OCI-LY7 (cell line): ENCODE data around the gene CDHR5. TPM values are rescaled to one million over a fixed set of nuclear protein-coding genes. Genes with fewer than 3 reads are reported as not detected.

Experiments used
- BruUV-seq: library from RNA; stranded (reverse); fragments of 400-500 nt; replicated peaks from 2 replicates; lab custom pipeline; 2021; lab: Mats Ljungman, UMichigan
- CTCF ChIA-PET: fragments of 300-600 bp; sonication (Branson Sonifier 250); formaldehyde crosslinking; loops from one replicate; lab custom pipeline; 2022; ENCODE audit warnings: antibody characterized with exemption; ENCODE audit not compliant: unreplicated experiment; lab: Charles Lee
- POLR2A ChIA-PET: fragments of 300-600 bp; sonication (Branson Sonifier 250); formaldehyde crosslinking; loops from one replicate; lab custom pipeline; 2022; ENCODE audit warnings: antibody characterized with exemption; lab: Charles Lee
- DNase-seq: peaks from one replicate; pipeline ENCODE4 v3.0.0-alpha.2; 2015; ENCODE audit warnings: low spot score
- H2AFZ ChIP-seq: fragments of 200-600 bp; sonication (generic), shearing (Covaris generic); 2 replicates; pipeline ENCODE4 v1.6.1; 2014; ENCODE audit warnings: mild to moderate bottlenecking, antibody characterized with exemption, low read length, moderate library complexity
- H3K27ac ChIP-seq: fragments of 200-600 bp; sonication (generic); 2 replicates; pipeline ENCODE4 v1.5.1; 2014; ENCODE audit warnings: mixed run types, low read depth, mild to moderate bottlenecking, moderate library complexity, low read length, inconsistent platforms; ENCODE audit not compliant: poor library complexity, severe bottlenecking
- H3K36me3 ChIP-seq: fragments of 200-600 bp; sonication (generic); 2 replicates; pipeline ENCODE4 v1.6.1; 2014; ENCODE audit warnings: mild to moderate bottlenecking, antibody characterized with exemption, low read length, moderate library complexity, mixed read lengths; ENCODE audit not compliant: insufficient read depth
- H3K4me1 ChIP-seq: fragments of 200-600 bp; sonication (generic); 2 replicates; pipeline ENCODE4 v1.5.1; 2014; ENCODE audit warnings: mild to moderate bottlenecking, low read length; ENCODE audit not compliant: insufficient read depth, poor library complexity, severe bottlenecking
- H3K4me2 ChIP-seq: fragments of 200-600 bp; sonication (generic); 2 replicates; pipeline ENCODE4 v1.6.1; 2014; ENCODE audit warnings: mild to moderate bottlenecking, low read length
- H3K4me3 ChIP-seq: fragments of 200-600 bp; sonication (generic); 2 replicates; pipeline ENCODE4 v1.5.1; 2014; ENCODE audit warnings: mild to moderate bottlenecking, low read depth, low read length; ENCODE audit not compliant: poor library complexity, severe bottlenecking
- H3K79me2 ChIP-seq: fragments of 200-600 bp; sonication (generic); 2 replicates; pipeline ENCODE4 v1.6.1; 2016; ENCODE audit warnings: low read depth, mild to moderate bottlenecking, low read length, moderate library complexity, mixed read lengths; ENCODE audit not compliant: insufficient read depth
- H3K9me2 ChIP-seq: fragments of 200-600 bp; sonication (generic); 2 replicates; pipeline ENCODE4 v1.6.1; 2016; ENCODE audit warnings: mild to moderate bottlenecking, low read length, mixed read lengths; ENCODE audit not compliant: insufficient read depth
- H3K9me3 ChIP-seq: fragments of 200-600 bp; sonication (generic); 2 replicates; pipeline ENCODE4 v1.6.1; 2014; ENCODE audit warnings: mild to moderate bottlenecking, mixed run types, low read length, mixed read lengths
- H4K20me1 ChIP-seq: fragments of 200-600 bp; sonication (generic); 2 replicates; pipeline ENCODE4 v1.6.1; 2014; ENCODE audit warnings: mild to moderate bottlenecking, antibody characterized with exemption, low read length, moderate library complexity, mixed read lengths; ENCODE audit not compliant: insufficient read depth
- CTCF ChIP-seq: fragments of 200-600 bp; sonication (generic); conservative IDR thresholded peaks from 2 replicates; pipeline ENCODE4 v1.5.1; 2014; ENCODE audit warnings: mild to moderate bottlenecking, antibody characterized with exemption, low read length, moderate library complexity, mixed read lengths
- EZH2phosphoT487 ChIP-seq: fragments of 200-600 bp; sonication (generic); IDR thresholded peaks from 2 replicates; pipeline ENCODE4 v1.6.1; 2018; ENCODE audit warnings: low read depth, borderline replicate concordance, mild to moderate bottlenecking, mixed run types, antibody characterized with exemption, low read length, moderate library complexity, mixed read lengths
- intact Hi-C: fragments of 100-400 bp; cut with micrococcal nuclease; formaldehyde crosslinking; loops from one replicate; pipeline ENCODE4 v1.10.0; 2022; ENCODE audit not compliant: unreplicated experiment
- total RNA-seq, 2 experiments: library from RNA; depleted of rRNA in 1 of 2; stranded (reverse); fragments of >200 nt in 1 of 2; shearing (Covaris generic) in 1 of 2; gene quantifications; 2 replicates each; pipeline ENCODE4 v1.2.3, GENCODE V29; 2014 to 2022

Gene CDHR5
- total RNA-seq, 2 experiments from 2014 or later = not detected

- Histone ChIP-seq H3K4me2 (no peak overlapping the region), H2AFZ (no peak overlapping the region), H3K4me1 (no peaks in the 10 kb centered on the region), H3K9me3 (no peaks in the 10 kb centered on the region), H3K9me2 (no peaks in the 10 kb centered on the region), H3K27ac (no peak overlapping the region), H3K79me2 (no peaks in the 10 kb centered on the region), H4K20me1 (no peaks in the 10 kb centered on the region), H3K4me3 (no peak overlapping the region), H3K36me3 (peaks cover 91% of the 10 kb centered on the region)
- intact Hi-C loops = no loop called here
- POLR2A ChIA-PET = no interaction called here
- CTCF ChIA-PET = no interaction called here
- DNase-seq = no peak
- BruUV-seq = no TSS peak
- TF ChIP-seq EZH2phosphoT487 = no peak
- TF ChIP-seq CTCF = no peak
Observed at GRCh38 chr11:595400-595799, 29.4 kb downstream of the CDHR5 start.

DNA sequence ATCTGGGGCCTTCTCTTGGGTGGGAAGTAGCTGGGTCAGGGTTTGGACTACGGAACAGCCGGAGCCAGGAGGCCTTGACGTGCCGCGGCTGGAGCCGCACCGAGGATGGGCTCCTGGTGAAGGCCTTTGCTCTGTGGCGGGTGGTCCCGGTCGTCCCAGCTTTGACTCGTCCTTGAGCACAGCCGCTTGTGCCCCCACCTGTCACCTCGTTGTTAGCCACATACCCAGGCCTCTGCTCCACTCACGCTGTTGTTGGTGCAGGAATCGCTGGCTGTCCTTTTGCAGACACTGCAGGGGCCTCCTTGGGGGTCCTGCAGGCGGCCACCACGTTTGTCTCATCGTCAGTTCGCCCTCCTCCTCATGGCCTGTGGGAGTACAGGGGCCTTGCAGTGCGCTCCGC, 31.4 kb downstream of the CDHR5 start:
- BruUV-seq = no TSS peak
- H3K27ac ChIP-seq = no peak overlapping the region
- H3K4me2 ChIP-seq = no peak overlapping the region
- H3K79me2 ChIP-seq = no peaks in the 10 kb centered on the region
- H3K9me3 ChIP-seq = no peaks in the 10 kb centered on the region
- no peaks in the 10 kb centered on the region for H3K9me2 ChIP-seq
- H3K4me3 ChIP-seq = no peak overlapping the region
- no peaks in the 10 kb centered on the region for H3K4me1 ChIP-seq
- no peak for TF ChIP-seq CTCF
- TF ChIP-seq EZH2phosphoT487 = no peak
- H3K36me3 ChIP-seq = peaks cover 93% of the 10 kb centered on the region
- ChIA-PET POLR2A (no interaction called here), CTCF (no interaction called here)
- intact Hi-C loops = no loop called here
- H4K20me1 ChIP-seq = no peaks in the 10 kb centered on the region
- no peak overlapping the region for H2AFZ ChIP-seq
- DNase-seq = no peak

DNA sequence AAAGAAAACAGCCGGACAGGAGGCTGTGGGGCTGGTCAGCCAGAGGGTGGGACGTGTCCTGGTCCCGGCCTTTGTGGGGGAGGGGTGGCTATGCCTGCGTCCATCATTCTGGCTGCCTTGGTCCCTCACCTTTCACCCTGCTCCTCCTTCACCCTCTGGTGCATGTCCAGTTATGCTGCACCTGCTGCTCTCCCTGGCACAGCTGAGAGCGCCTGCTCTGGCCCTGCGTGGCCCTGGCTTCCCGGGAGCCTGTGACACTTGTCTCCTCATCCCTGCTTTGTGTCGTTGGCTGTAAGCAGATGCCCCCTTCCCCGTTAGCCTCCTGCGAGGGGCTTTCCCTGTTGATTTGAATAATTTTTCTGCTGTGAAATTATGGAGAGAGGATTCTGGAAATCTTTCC, 31.8 kb downstream of the CDHR5 start:
- H3K79me2 ChIP-seq = no peaks in the 10 kb centered on the region
- H2AFZ ChIP-seq = no peak overlapping the region
- intact Hi-C loops = no loop called here
- no peak for DNase-seq
- BruUV-seq = no TSS peak
- ChIA-PET POLR2A (no interaction called here), CTCF (no interaction called here)
- H3K9me3 ChIP-seq = no peaks in the 10 kb centered on the region
- no peaks in the 10 kb centered on the region for H3K4me1 ChIP-seq
- H4K20me1 ChIP-seq = no peaks in the 10 kb centered on the region
- no peaks in the 10 kb centered on the region for H3K9me2 ChIP-seq
- peaks cover 93% of the 10 kb centered on the region for H3K36me3 ChIP-seq
- no peak overlapping the region for H3K4me2 ChIP-seq
- H3K4me3 ChIP-seq = no peak overlapping the region
- no peak for TF ChIP-seq CTCF
- no peak for TF ChIP-seq EZH2phosphoT487
- no peak overlapping the region for H3K27ac ChIP-seq
